Pancreas (tissue), 10 donors: ENCODE results near the gene CLTRN. TPM values are rescaled to one million over a fixed set of nuclear protein-coding genes. Genes with fewer than 3 reads are reported as not detected.

Experiments
- ATAC-seq, 4 donors: fragments of 200-7000 bp; cut with Tn5 transposase; one replicate each; pipeline versions ENCODE4 v1.8.0 to v1.9.1; 2020; ENCODE audit warnings: mild to moderate bottlenecking in 4 of 4, moderate library complexity in 4 of 4
- DNase-seq, 6 donors: peaks; one replicate each; pipeline ENCODE4 v3.0.0-alpha.2; 2020
- FAIRE-seq: peaks from 2 replicates; lab custom pipeline; 2012; peaks lifted over from hg19 to GRCh38; lab: Jason Lieb, UNC
- H3K27ac ChIP-seq, 4 donors: fragments of 200-600 bp; sonication (generic); 1 replicate in 3 of 4; 2 replicates in 1 of 4; pipeline versions ENCODE4 v1.5.0 to v1.8.0; 2020
- H3K27me3 ChIP-seq, 4 donors: fragments of 200-600 bp; one replicate each; pipeline ENCODE4 v1.8.0; 2021
- H3K36me3 ChIP-seq, 3 donors: fragments of 200-600 bp; sonication (generic) in 1 of 3; one replicate each; pipeline versions ENCODE4 v1.5.0 to v1.8.0; 2020 to 2021
- H3K4me1 ChIP-seq, 3 donors: fragments of 200-600 bp; one replicate each; pipeline ENCODE4 v1.8.0; 2021
- H3K4me3 ChIP-seq, 4 donors: fragments of 200-600 bp; sonication (generic) in 2 of 4; one replicate each; pipeline versions ENCODE4 v1.5.0 to v1.8.0; 2020 to 2021
- H3K9me3 ChIP-seq, 4 donors: fragments of 200-600 bp; one replicate each; pipeline ENCODE4 v1.8.0; 2021
- CTCF ChIP-seq, 4 donors: fragments of 200-600 bp; sonication (generic) in 3 of 4; IDR thresholded peaks; one replicate each; pipeline versions ENCODE4 v1.5.0 to v1.8.0; 2021; ENCODE audit warnings: antibody characterized with exemption in 4 of 4
- WGBS, 2 donors: extraction: QIAGEN DNeasy Blood & Tissue Kit; methylation state at CpG; one replicate each; pipeline ENCODE4 v1.1.7; 2013; 5-methylcytosine and 5-hydroxymethylcytosine counted together
- intact Hi-C, 3 donors: fragments of 100-400 bp; cut with DNase I; formaldehyde crosslinking; loops; one replicate each; pipeline versions ENCODE4 v1.11.1 to v1.14.2; 2022
- polyA plus RNA-seq, 2 donors: library from polyadenylated mRNA; stranded (reverse); fragments of 200-250 nt; gene quantifications; one replicate each; pipeline ENCODE4 v1.2.3, GENCODE V29; 2013
- total RNA-seq, 6 donors: library from RNA; stranded (reverse); fragmentation: NEBNext Ultra II Directional in 4 of 6; extraction: Animal tissue kit (Norgen Biotek cat#: 25700) in 4 of 6; gene quantifications; one replicate each; pipeline versions ENCODE4 v1.2.1 to v1.2.4, GENCODE V29; 2021 to 2023
- donor health status: healthy with polysubstance abuse.
- donor health status: DM: no; HTN: no; CAD: no; lungs with moderate emphysema.
- donor health status: DM: no; HTN: no; CAD: no.
- donor health status: control.
- donor health status: control.
- donor health status: Bipolar disorder and iron deficiency.
- donor health status: DM: yes; HTN: yes; CAD: no.
- donor health status: DM: no; HTN: no; CAD: no.
- donor health status: DM: no; HTN: no; CAD: no.
- donor health status: DM: yes; HTN: yes; CAD: no.

The CLTRN gene
- total and polyA plus RNA-seq, 8 donors: 0.79 to 14.6 (median 2.6) TPM

GRCh38 chrX:15694941-15695451 is 30.4 kb upstream of the CLTRN start:
- H3K27me3 ChIP-seq: no peaks in the 10 kb centered on the region
- no peak overlapping the region for H3K27ac ChIP-seq
- FAIRE-seq (no peak), DNase-seq (no peak), ATAC-seq (peak in 3 of 4 donors; percentile 47 to 71 (median 64))
- intact Hi-C loops: no loop called here
- H3K36me3 ChIP-seq: peaks cover 0 to 10% (median 0%) of the 10 kb centered on the region in 3 donors
- H3K4me1 ChIP-seq: no peaks in the 10 kb centered on the region
- H3K4me3 ChIP-seq: no peak overlapping the region
- TF ChIP-seq CTCF (IDR thresholded peaks at IDR 0.05): no peak
- WGBS, 2 donors: 42 to 77% methylated on average over 6 of the region's 6 CpGs
- no peaks in the 10 kb centered on the region for H3K9me3 ChIP-seq

- WGBS, 2 donors: 36 to 46% methylated on average over 6 of the region's 6 CpGs
- TF ChIP-seq CTCF (IDR thresholded peaks at IDR 0.05): peak; percentile 68 to 82 (median 76)
- Histone ChIP-seq H3K36me3 (no peaks in the 10 kb centered on the region), H3K27ac (no peak overlapping the region), H3K4me3 (no peak overlapping the region), H3K27me3 (no peaks in the 10 kb centered on the region), H3K4me1 (no peaks in the 10 kb centered on the region), H3K9me3 (no peaks in the 10 kb centered on the region)
- DNase-seq: peak in 4 of 6 donors; percentile 10 to 66 (median 44)
- FAIRE-seq: peak; percentile 64
- peak; percentile 86 to 97 (median 93) for ATAC-seq
- intact Hi-C loops: no loop called here
Observed at GRCh38 chrX:15686818-15687685, 22.4 kb upstream of the CLTRN start.

GRCh38 chrX:15683193-15683592 is 18.6 kb upstream of the CLTRN start:
- ATAC-seq: no peak
- no peak for TF ChIP-seq CTCF (IDR thresholded peaks at IDR 0.05)
- no peaks in the 10 kb centered on the region for H3K36me3 ChIP-seq
- no peak for DNase-seq
- H3K4me3 ChIP-seq: no peak overlapping the region
- H3K9me3 ChIP-seq: no peaks in the 10 kb centered on the region
- 78 to 84% methylated on average over 6 of the region's 6 CpGs for WGBS, 2 donors
- no peaks in the 10 kb centered on the region for H3K4me1 ChIP-seq
- FAIRE-seq: no peak
- intact Hi-C loops: no loop called here
- H3K27ac ChIP-seq: no peak overlapping the region
- H3K27me3 ChIP-seq: no peaks in the 10 kb centered on the region

GRCh38 chrX:15681433-15681832 is 16.8 kb upstream of the CLTRN start:
- FAIRE-seq (no peak), ATAC-seq (peak in 1 of 4 donors; percentile 17), DNase-seq (no peak)
- intact Hi-C loops: no loop called here
- H3K27me3 ChIP-seq: no peaks in the 10 kb centered on the region
- no peak for TF ChIP-seq CTCF (IDR thresholded peaks at IDR 0.05)
- peaks cover under 1 to 14% (median 7%) of the 10 kb centered on the region in 3 donors for H3K4me1 ChIP-seq
- H3K4me3 ChIP-seq: no peak overlapping the region
- 49 to 72% methylated on average over 3 of the region's 3 CpGs for WGBS, 2 donors
- no peaks in the 10 kb centered on the region for H3K36me3 ChIP-seq
- H3K27ac ChIP-seq: no peak overlapping the region
- H3K9me3 ChIP-seq: no peaks in the 10 kb centered on the region

GRCh38 chrX:15680401-15680800 is 15.8 kb upstream of the CLTRN start:
- FAIRE-seq (no peak), DNase-seq (no peak), ATAC-seq (no peak)
- Histone ChIP-seq H3K27me3 (no peaks in the 10 kb centered on the region), H3K27ac (no peak overlapping the region), H3K4me1 (peaks cover 3 to 18% (median 10%) of the 10 kb centered on the region in 3 donors), H3K36me3 (no peaks in the 10 kb centered on the region), H3K4me3 (no peak overlapping the region), H3K9me3 (no peaks in the 10 kb centered on the region)
- 75 to 90% methylated on average over 6 of the region's 6 CpGs for WGBS, 2 donors
- intact Hi-C loops: no loop called here
- TF ChIP-seq CTCF (IDR thresholded peaks at IDR 0.05): no peak
